Stimulated activated CD4-positive, alpha-beta T cell treated with anti-CD3 and anti-CD28 coated beads, TNF-alpha, amount 100 ng/mL, for 24 hours (primary cell): ENCODE measurements around the gene TEX13A.
"Not testable (repeated sequence)": the region's sequence is repeated elsewhere in the genome, so short reads cannot be mapped to it uniquely, and the experiment has no call there.

Experiments
- DNase-seq, 3 experiments: peaks; one replicate each; pipeline ENCODE4 v3.0.0-alpha.2; 2020; ENCODE audit warnings: low read depth in 3 of 3

Gene TEX13A

GRCh38 chrX:105220636-105221035, at the start of gene TEX13A:
TEX13A (minus strand) TSS chrX:105220694; CDS start chrX:105220397, 297 bp downstream.
- DNase-seq = no peak

GRCh38 chrX:105269386-105269785, 48.9 kb upstream of the TEX13A start:
- no peak for DNase-seq

- DNase-seq = no peak
These were observed 46.7 kb upstream of the TEX13A start for GRCh38 chrX:105267167-105267566.

- DNase-seq = no peak
These were observed 46.0 kb upstream of the TEX13A start for GRCh38 chrX:105266456-105266855.

GRCh38 chrX:105265093-105265492, 44.6 kb upstream of the TEX13A start:
- DNase-seq = no peak

GRCh38 chrX:105263801-105264200, 43.3 kb upstream of the TEX13A start:
- no peak for DNase-seq

GRCh38 chrX:105263171-105263570, 42.7 kb upstream of the TEX13A start:
- no peak for DNase-seq

GRCh38 chrX:105260291-105261043, 40.0 kb upstream of the TEX13A start:
- no peak for DNase-seq

GRCh38 chrX:105241056-105241455, 20.6 kb upstream of the TEX13A start:
- DNase-seq = no peak

GRCh38 chrX:105237407-105237806, 16.9 kb upstream of the TEX13A start:
- not testable (repeated sequence) for DNase-seq

GRCh38 chrX:105229146-105229545, 8.7 kb upstream of the TEX13A start:
- no peak for DNase-seq

GRCh38 chrX:105228602-105229001, 8.1 kb upstream of the TEX13A start:
- no peak for DNase-seq

GRCh38 chrX:105226499-105226898, 6.0 kb upstream of the TEX13A start:
- no peak for DNase-seq

GRCh38 chrX:105221374-105221773, 880 bp upstream of the TEX13A start:
- no peak for DNase-seq

- DNase-seq = no peak
These were observed 766 bp downstream of the TEX13A start for GRCh38 chrX:105219454-105220401.

- no peak for DNase-seq
These were observed 9.4 kb downstream of the TEX13A start for GRCh38 chrX:105211066-105211575.

- DNase-seq = no peak
These were observed 10.2 kb downstream of the TEX13A start for GRCh38 chrX:105210258-105210657.

GRCh38 chrX:105209406-105209805, 11.1 kb downstream of the TEX13A start:
- no peak for DNase-seq

- DNase-seq = no peak
These were observed 28.6 kb downstream of the TEX13A start for GRCh38 chrX:105191878-105192277.

GRCh38 chrX:105190252-105190853, 30.1 kb downstream of the TEX13A start:
- DNase-seq = no peak

- DNase-seq = no peak
These were observed 31.4 kb downstream of the TEX13A start for GRCh38 chrX:105189093-105189492.

GRCh38 chrX:105179644-105180043, 40.9 kb downstream of the TEX13A start:
- no peak for DNase-seq
